Left colon (tissue), 2 donors: ENCODE results near the gene TMED8. TPM values are rescaled to one million over a fixed set of nuclear protein-coding genes. Genes with fewer than 3 reads are reported as not detected.
"Not testable (repeated sequence)": the region's sequence is repeated elsewhere in the genome, so short reads cannot be mapped to it uniquely, and the experiment has no call there.

Experiments used
- ATAC-seq: fragments of 200-7000 bp; cut with Tn5 transposase; one replicate; pipeline ENCODE4 v1.9.1; 2020; ENCODE audit warnings: mild to moderate bottlenecking, moderate library complexity
- DNase-seq, 2 donors: peaks; one replicate each; pipeline ENCODE4 v3.0.0-alpha.2; 2020
- intact Hi-C, 2 donors: fragments of 100-400 bp; cut with DNase I in 1 of 2; cut with micrococcal nuclease in 1 of 2; formaldehyde crosslinking; loops; one replicate each; pipeline versions ENCODE4 v1.11.2 to v1.14.0; 2022; cut with DNase I, micrococcal nuclease
- total RNA-seq, 2 donors: library from RNA; stranded (reverse); fragmentation: NEBNext Ultra II Directional; extraction: Animal tissue kit (Norgen Biotek cat#: 25700); gene quantifications; one replicate each; pipeline ENCODE4 v1.2.1, GENCODE V29; 2021
- donor health status: DM: no; HTN: no; CAD: no.
- donor health status: DM: yes; HTN: yes; CAD: no.

The TMED8 gene
- total RNA-seq, 2 donors from 2014 or later = 7.4 TPM

DNA sequence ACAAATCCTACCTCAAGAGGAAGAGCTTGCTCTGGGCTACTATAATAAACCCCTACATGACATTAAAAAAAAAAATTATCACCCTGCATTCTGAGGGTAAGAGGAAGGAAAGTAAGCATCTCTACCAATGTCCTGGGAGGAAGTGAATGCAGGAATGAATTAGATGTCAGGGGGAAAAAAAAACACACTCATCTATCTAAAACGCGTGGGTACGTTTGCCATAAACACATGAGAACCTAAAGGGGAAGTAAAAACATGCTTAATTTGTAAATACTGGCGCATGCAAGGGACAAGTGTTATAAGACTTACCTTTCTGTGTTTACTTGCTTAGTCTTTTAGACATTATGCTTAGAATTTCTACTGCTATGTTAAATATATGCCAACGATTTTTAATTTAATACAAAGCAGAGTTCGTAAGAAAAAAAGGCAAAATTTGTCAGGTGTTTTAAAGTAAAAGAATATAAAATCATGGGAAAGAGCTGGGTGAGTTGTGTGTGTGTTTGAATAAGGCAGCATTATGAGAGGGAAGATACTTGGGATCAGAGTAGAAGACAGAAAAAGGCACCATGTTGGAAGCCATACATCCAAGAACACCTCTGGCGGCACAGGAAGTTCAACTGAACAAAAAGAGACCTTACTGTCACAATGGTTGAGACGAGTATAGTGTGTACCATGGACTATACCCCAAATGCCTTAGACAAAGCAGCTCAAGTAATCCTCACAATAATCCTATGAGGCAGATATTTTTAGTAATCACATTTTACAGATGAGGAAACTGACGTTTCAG lies 1.5 kb downstream of the TMED8 start:
- DNase-seq (no peak), ATAC-seq (no peak)
- intact Hi-C loops = no loop called here

- intact Hi-C loops = no loop called here
- DNase-seq (no peak), ATAC-seq (no peak)
Measured at GRCh38 chr14:77372304-77372841, 4.5 kb downstream of the TMED8 start.

- ATAC-seq (no peak), DNase-seq (no peak)
- intact Hi-C loops = no loop called here
Measured at GRCh38 chr14:77369285-77369684, 7.6 kb downstream of the TMED8 start.

DNA sequence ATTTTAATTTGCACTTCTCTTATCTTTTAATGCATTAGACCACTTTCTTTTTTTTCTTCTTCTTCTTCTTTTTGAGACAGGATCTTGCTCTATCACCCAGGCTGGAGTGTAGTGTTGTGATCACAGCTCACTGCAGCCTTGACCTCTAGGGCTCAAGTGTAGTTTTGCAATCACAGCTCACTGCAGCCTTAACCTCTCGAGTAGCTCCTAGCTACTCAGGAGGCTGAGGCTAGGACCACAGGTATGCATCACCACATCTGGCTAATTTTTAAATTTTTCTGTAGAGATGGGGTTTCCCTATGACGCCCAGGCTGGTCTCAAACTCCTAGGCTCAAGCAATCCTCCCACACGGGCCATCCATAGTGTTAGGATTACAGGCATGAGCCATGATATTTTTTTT lies 12.7 kb downstream of the TMED8 start:
- DNase-seq (no peak), ATAC-seq (no peak)
- intact Hi-C loops = no loop called here

DNA sequence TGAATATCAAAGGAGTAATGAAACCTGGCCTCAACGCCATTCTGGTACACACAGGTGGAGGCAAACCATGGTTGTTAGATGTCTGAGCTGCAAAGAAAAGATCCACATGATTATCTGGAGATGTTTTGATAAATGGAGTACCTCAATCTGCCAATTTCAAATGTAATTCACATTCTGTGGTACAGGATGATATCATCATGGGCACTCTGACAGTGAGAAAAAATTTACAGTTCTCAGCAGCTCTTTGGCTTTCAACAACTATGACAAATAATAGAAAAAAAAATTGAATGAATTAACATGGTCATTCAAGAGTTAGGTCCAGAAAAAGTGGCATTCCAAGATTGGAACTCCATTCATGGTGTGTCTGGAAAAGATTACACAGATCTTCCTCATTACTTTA lies 17.3 kb downstream of the TMED8 start:
- ATAC-seq (no peak), DNase-seq (no peak)
- intact Hi-C loops = no loop called here

- ATAC-seq = no peak
- DNase-seq = no peak
- intact Hi-C loops = no loop called here
Measured at GRCh38 chr14:77356899-77357298, 20.0 kb downstream of the TMED8 start.

DNA sequence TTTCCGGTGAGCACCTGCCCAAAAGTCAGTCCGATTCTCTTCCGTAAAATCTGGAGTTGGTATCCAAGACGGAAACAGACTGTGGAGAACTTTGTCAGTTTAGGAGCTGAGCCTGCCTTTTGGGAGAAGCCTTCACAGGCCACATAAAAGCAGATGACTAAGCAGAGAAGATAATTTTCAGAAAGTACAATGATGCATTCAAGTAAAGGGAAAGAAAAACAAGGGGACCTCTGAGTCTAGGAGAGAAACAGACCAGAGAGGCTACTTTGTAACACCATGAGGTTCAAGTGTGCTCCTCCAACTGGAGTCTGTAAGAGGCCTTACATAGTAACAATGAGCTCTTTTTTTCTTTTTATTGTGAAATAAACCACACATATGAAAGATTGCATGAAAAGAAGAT lies 21.1 kb downstream of the TMED8 start:
- DNase-seq = no peak
- ATAC-seq = no peak
- intact Hi-C loops = no loop called here

- intact Hi-C loops = no loop called here
- DNase-seq (no peak), ATAC-seq (no peak)
Measured at GRCh38 chr14:77353469-77354141, 23.3 kb downstream of the TMED8 start.

DNA sequence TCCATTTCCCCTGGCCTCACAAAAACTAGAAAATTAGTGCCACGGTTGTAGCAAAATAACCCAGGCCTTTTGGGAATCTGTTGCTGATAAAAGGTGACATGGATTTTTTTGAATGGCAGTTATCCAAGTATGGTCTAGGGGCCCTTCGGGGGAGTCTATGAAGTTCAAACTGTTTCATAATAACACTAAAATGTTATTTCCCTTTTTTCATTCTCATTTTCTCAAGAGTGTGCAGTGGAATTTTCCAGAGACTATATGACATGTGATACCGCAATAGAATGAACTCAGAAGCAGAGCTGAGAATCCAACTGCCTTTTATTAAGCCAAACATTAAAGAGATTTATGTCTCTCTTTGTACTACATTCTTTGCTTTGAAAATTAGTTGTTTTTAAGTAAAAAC lies 29.1 kb downstream of the TMED8 start:
- no peak for ATAC-seq
- intact Hi-C loops = no loop called here

GRCh38 chr14:77346495-77346894 lies 30.4 kb downstream of the TMED8 start:
- ATAC-seq (no peak), DNase-seq (no peak)
- intact Hi-C loops = no loop called here

More for the DNA sequence above, 29.1 kb downstream of the TMED8 start:
- no peak for DNase-seq

- DNase-seq (no peak), ATAC-seq (no peak)
- intact Hi-C loops = no loop called here
Measured at GRCh38 chr14:77344377-77344996, 32.4 kb downstream of the TMED8 start.

DNA sequence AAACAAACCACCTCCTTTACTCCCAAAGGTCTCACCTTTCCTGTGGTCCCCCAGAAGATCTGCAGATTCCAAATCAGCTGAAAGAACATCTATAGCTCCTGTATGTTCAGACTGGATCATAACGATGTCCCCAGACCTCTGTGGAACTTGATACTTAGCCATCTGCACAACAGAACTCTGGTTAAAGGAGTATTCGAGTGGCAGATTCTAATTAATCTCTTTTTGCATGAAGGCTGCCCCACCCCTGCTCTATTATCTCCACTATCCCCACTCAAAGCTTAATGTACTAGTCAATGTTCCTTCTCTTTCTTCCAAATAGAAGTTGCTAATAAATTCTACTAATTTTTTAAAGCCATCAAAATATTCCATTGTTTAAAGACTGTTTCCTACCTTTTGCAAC lies 33.2 kb downstream of the TMED8 start:
- ATAC-seq = no peak
- intact Hi-C loops = no loop called here
- DNase-seq = no peak

- no peak for DNase-seq
- intact Hi-C loops = no loop called here
- no peak for ATAC-seq
Measured at GRCh38 chr14:77342726-77343397, 34.0 kb downstream of the TMED8 start.

- ATAC-seq (no peak), DNase-seq (no peak)
- intact Hi-C loops = no loop called here
Measured at GRCh38 chr14:77340389-77340788, 36.5 kb downstream of the TMED8 start.

GRCh38 chr14:77339407-77339806 lies 37.5 kb downstream of the TMED8 start:
- intact Hi-C loops = no loop called here
- no peak for ATAC-seq
- DNase-seq = no peak

- intact Hi-C loops = no loop called here
- DNase-seq (no peak), ATAC-seq (no peak)
Measured at GRCh38 chr14:77338302-77338701, 38.6 kb downstream of the TMED8 start.

DNA sequence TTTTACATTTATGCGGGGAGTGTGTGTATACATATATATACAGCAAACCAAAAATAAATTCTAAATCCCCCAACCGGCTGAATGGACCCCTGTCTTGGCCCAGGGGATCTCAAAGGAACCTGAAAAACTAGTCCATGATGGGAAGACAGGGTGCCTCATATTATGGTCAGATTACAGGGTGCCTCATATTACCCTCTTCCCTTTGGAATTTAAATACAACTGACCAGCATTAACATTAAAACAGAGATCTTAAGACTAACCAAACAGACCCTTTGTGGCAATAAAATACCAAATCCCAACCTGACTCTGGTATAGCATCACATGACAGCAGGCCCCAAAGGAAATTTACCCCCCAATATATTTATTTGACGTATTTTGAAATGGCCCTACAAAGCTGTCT lies 39.0 kb downstream of the TMED8 start:
- ATAC-seq (no peak), DNase-seq (no peak)
- intact Hi-C loops = no loop called here

GRCh38 chr14:77337255-77337654 lies 39.6 kb downstream of the TMED8 start:
- ATAC-seq, intact Hi-C loops, DNase-seq: not testable (repeated sequence)

DNA sequence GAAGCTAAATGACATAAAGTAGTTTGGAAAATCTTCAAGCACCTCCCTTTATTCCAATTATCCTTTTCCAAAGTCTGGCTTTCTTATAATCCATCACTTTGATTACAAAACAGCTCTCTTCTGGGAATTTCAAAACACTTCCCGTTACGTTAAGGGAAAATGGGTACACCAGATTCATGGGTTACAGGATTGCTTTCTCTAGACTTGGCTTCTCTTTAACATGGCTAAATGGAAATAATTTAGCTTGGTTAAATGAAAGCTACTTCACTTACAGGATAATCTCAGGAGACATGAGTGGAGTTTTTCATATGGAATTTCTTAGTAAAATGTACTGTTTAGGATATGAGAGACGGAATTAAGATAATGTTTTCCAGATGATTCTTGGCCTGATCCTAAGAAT lies 41.3 kb downstream of the TMED8 start:
- ATAC-seq (no peak), DNase-seq (no peak)
- intact Hi-C loops = no loop called here
